Tibial artery (tissue), 4 donors: ENCODE measurements around the gene ZYG11B.

Source experiments
- DNase-seq, 2 donors: peaks; one replicate each; pipeline ENCODE4 v3.0.0-alpha.2; 2019
- H3K27ac ChIP-seq, 2 donors: fragments of 200-600 bp; sonication (generic) in 1 of 2; 1 replicate in 1 of 2; 2 replicates in 1 of 2; pipeline ENCODE4 v1.5.1; 2018 to 2019; ENCODE audit warnings: mild to moderate bottlenecking in 1 of 2
- H3K27me3 ChIP-seq, 2 donors: fragments of 200-600 bp; sonication (generic) in 1 of 2; one replicate each; pipeline versions ENCODE4 v1.5.1 to v1.6.0; 2016 to 2019
- H3K36me3 ChIP-seq, 3 donors: fragments of 200-600 bp; sonication (generic) in 2 of 3; one replicate each; pipeline ENCODE4 v1.5.1; 2016 to 2019; ENCODE audit warnings: mild to moderate bottlenecking in 2 of 3
- H3K4me1 ChIP-seq, 4 donors: fragments of 200-600 bp; sonication (generic) in 2 of 4; 1 replicate in 3 of 4; 2 replicates in 1 of 4; pipeline ENCODE4 v1.5.1; 2016 to 2019
- H3K4me3 ChIP-seq, 2 donors: fragments of 200-600 bp; sonication (generic) in 1 of 2; 1 replicate in 1 of 2; 2 replicates in 1 of 2; pipeline ENCODE4 v1.5.1; 2018 to 2019; ENCODE audit warnings: mild to moderate bottlenecking in 2 of 2
- H3K9me3 ChIP-seq, 3 donors: fragments of 200-600 bp; sonication (generic) in 1 of 3; one replicate each; pipeline ENCODE4 v1.5.1; 2016 to 2019
- intact Hi-C: fragments of 100-400 bp; cut with DNase I; formaldehyde crosslinking; loops from one replicate; pipeline ENCODE4 v1.15.0; 2023; ENCODE audit warnings: low total_unique reads
- TF ChIP-seq, protein P1 (sequence below), 2 experiments: fragments of 200-600 bp in 1 of 2; fragments of 450-650 bp in 1 of 2; IDR thresholded peaks; one replicate each; pipeline ENCODE4 v1.5.1; 2017 to 2019; ENCODE audit warnings: antibody characterized with exemption in 2 of 2, mild to moderate bottlenecking in 1 of 2, moderate library complexity in 1 of 2

The ZYG11B gene

DNA sequence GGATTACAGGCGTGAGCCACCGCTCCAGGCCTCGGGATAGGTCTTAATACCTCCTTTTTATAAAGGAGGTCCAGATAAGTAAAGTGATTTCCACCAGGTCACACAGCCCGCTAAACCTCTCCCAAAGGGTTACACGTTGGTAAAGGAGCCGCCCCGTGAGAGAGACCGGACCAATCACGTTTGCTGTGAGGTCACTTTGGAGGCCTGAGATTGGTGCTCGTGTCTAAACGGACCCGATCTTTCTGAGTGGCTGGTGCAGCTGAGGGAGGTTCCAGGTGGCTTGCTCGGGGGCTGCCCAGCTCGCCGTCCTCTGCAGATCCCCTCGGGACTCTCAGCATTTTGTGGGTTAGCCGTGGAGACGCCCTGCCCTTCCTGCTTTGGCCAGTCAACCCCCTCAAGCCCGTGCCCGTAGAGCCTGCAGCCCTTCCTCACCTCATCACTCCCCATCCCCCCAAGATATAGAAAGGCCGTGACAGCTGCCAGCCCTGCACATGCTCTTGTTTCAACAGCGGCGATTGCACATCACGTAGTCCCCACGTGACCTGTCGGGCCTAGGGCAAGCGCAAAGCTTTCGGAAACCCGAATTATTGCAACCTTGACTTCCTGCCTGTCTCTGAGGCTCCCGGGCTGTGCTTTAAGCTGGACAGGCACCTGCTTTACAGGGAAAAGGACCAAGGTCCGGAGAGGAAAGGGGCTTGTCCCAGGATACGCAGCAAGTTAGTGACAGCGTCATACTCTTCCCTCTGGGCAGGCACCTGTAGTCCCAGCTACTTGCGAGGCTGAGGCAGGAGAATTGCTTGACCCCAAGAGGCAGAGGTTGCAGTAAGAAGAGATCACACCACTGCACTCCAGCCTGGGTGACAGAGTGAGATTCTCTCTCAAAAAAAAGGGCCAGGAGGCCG lies 23.1 kb upstream of the ZYG11B start:
- Histone ChIP-seq H3K36me3 (no peaks in the 10 kb centered on the region), H3K27ac (peak overlapping the region; percentile 64 to 79), H3K4me3 (peak overlapping the region; percentile 55 to 63), H3K27me3 (no peaks in the 10 kb centered on the region), H3K9me3 (no peaks in the 10 kb centered on the region), H3K4me1 (peaks cover 0 to 12% (median 6%) of the 10 kb centered on the region in 4 donors)
- TF ChIP-seq, protein P1, sequence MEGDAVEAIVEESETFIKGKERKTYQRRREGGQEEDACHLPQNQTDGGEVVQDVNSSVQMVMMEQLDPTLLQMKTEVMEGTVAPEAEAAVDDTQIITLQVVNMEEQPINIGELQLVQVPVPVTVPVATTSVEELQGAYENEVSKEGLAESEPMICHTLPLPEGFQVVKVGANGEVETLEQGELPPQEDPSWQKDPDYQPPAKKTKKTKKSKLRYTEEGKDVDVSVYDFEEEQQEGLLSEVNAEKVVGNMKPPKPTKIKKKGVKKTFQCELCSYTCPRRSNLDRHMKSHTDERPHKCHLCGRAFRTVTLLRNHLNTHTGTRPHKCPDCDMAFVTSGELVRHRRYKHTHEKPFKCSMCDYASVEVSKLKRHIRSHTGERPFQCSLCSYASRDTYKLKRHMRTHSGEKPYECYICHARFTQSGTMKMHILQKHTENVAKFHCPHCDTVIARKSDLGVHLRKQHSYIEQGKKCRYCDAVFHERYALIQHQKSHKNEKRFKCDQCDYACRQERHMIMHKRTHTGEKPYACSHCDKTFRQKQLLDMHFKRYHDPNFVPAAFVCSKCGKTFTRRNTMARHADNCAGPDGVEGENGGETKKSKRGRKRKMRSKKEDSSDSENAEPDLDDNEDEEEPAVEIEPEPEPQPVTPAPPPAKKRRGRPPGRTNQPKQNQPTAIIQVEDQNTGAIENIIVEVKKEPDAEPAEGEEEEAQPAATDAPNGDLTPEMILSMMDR (IDR thresholded peaks at IDR 0.05), result no peak
- DNase-seq, result peak; percentile 88 to 94
- intact Hi-C loops, result loop anchor here (2.0 kb wide), 1 partner anchor 24 kb away; the partner anchor contains the start of gene ZYG11B

DNA sequence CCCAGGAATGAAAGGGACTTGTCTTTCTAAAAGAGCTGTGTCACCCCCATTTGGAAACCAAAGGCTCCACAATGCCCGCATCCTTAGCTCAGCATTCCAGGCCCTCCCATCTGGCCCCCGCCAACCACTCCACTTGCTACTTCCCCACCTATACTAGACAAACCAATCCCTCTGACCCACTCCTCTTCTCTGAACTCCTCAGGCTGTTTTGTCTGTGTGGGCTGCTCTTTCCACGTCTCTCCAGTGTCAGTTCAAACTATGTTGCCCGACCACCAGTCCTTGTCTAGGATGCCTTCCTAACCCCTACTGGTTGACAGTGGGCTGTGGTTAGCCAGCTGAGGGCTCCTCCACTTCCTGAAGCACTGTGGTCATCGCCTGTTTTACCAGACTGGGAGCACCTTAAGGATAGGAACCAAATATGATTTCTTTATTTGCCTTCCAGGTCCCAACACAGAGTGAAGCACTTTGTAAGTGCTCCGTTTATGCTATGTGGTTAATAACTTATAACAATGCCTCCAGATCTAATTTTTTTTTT lies 20.1 kb upstream of the ZYG11B start:
- Histone ChIP-seq H3K36me3 (no peaks in the 10 kb centered on the region), H3K27ac (no peak overlapping the region), H3K27me3 (no peaks in the 10 kb centered on the region), H3K9me3 (no peaks in the 10 kb centered on the region), H3K4me3 (no peak overlapping the region), H3K4me1 (peaks cover 0 to 6% (median 2%) of the 10 kb centered on the region in 4 donors)
- TF ChIP-seq, protein P1 (IDR thresholded peaks at IDR 0.05), result no peak
- no peak for DNase-seq
- intact Hi-C loops, result no loop called here

DNA sequence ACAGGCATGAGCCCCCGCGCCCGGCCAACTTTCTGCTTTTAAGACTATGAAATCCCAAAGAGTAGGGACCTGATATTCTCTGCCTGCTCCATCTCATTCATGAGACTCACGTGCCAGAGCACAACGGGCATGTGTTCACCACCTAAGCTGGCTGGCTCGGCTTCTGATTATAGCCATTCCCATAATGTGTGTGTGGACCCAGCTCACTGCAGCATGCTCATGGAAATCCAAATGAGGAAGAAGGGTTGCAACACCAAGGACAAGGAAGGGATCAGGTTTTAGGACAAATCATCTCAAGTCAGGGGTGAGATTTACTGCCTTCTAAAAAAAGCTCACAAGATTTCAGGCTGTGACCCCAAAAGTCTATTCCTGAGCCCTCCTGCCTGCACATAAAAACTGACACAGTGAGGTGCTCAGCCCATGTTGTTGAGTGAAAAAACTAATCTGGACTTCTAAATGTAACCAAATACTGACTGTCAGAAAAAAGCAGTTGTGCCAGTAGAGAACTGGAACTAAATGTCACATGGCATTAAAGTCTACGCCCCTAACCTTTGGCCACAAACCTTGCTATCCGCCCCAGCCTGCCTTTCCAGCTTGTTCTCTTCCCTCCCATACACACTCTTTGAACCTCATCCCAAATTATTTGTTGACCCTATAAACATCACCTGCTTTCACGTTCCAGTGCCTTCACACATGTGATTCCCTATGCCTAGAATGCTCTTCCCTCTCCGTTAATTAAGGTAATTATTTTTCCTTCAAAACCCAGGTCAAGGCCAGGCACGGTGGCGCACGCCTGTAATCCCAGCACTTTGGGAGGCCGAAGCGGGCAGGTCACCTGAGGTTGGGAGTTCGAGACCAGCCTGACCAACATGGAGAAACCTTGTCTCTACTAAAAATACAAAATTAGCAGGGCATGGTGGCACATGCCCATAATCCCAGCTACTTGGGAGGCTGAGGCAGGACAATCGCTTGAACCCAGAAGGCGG lies 19.0 kb upstream of the ZYG11B start:
- Histone ChIP-seq H3K27ac (no peak overlapping the region), H3K27me3 (no peaks in the 10 kb centered on the region), H3K9me3 (no peaks in the 10 kb centered on the region), H3K4me3 (no peak overlapping the region), H3K36me3 (no peaks in the 10 kb centered on the region), H3K4me1 (peaks cover 0 to 6% (median 2%) of the 10 kb centered on the region in 4 donors)
- DNase-seq, result no peak
- TF ChIP-seq, protein P1 (IDR thresholded peaks at IDR 0.05), result no peak
- intact Hi-C loops, result no loop called here

DNA sequence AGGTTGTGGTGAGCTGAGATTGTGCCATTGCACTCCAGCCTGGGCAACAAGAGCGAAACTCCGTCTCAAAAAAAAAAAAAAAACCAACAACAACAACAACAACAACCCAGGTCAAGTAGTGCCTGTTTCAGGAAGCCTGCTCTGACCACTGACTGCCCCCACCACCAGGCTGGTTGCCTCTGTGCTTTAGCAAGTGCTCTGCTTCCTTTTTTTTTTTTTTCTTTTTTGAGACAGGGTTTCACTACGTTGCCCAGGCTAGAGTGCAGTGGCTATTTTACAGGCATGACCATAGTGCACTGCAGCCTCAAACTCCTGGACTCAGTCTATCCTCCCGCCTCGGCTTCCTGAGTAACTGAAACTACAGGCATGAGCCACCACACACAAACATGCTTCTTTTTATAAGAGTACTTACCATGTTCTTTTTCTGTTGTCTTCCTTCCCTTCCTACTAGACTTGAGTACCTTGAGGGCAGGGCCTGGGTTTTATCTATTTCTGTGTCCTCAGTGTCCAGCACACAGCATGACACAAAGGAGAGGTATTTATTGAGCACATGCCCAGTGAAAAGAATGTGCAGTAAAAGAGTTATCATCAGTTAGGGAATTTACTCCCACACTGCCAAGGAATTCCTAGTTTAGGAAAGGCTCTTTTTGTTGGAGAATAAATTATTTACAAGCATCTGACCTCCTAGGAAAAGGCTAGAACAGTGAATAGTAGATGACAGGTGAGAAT lies 18.2 kb upstream of the ZYG11B start:
- H3K27ac ChIP-seq, result no peak overlapping the region

More for the DNA sequence above, 18.2 kb upstream of the ZYG11B start:
- Histone ChIP-seq H3K36me3 (no peaks in the 10 kb centered on the region), H3K9me3 (no peaks in the 10 kb centered on the region), H3K4me1 (peaks cover 0 to 6% (median 2%) of the 10 kb centered on the region in 4 donors), H3K4me3 (no peak overlapping the region), H3K27me3 (no peaks in the 10 kb centered on the region)
- intact Hi-C loops, result no loop called here
- TF ChIP-seq, protein P1 (IDR thresholded peaks at IDR 0.05), result no peak
- no peak for DNase-seq
